GM13977 (cell line): Measurements from ENCODE around the gene HAP1.

Source experiments
- DNase-seq: peaks from one replicate; pipeline ENCODE4 v3.0.0; 2012; ENCODE audit warnings: low spot score
- CTCF ChIP-seq: IDR thresholded peaks from 2 replicates; pipeline ENCODE4 v1.5.1; 2012; ENCODE audit warnings: mild to moderate bottlenecking, control low read depth; ENCODE audit not compliant: insufficient read depth; ENCODE audit errors: extremely low read depth, missing control alignments
- in situ Hi-C: fragments of 300-500 bp; cut with MboI; formaldehyde crosslinking; loops from one replicate; pipeline ENCODE4 v1.12.0; 2022; ENCODE audit warnings: low sequenced_read_pairs, low pct_unique_long_range_greater_than_20kb, mixed read lengths, inconsistent platforms; ENCODE audit not compliant: unreplicated experiment

HAP1 gene

GRCh38 chr17:41695134-41695661 is 39.2 kb downstream of the HAP1 start:
- DNase-seq, result no peak
- no peak for TF ChIP-seq CTCF
- in situ Hi-C loops, result no loop called here

GRCh38 chr17:41692722-41693521 is 41.5 kb downstream of the HAP1 start:
- DNase-seq, result no peak
- no peak for TF ChIP-seq CTCF
- in situ Hi-C loops, result no loop called here

- no peak for TF ChIP-seq CTCF
- in situ Hi-C loops, result no loop called here
- DNase-seq, result no peak
These were observed 43.2 kb downstream of the HAP1 start for GRCh38 chr17:41691031-41691777.

- DNase-seq, result no peak
- in situ Hi-C loops, result no loop called here
- TF ChIP-seq CTCF, result no peak
These were observed 43.9 kb downstream of the HAP1 start for GRCh38 chr17:41690497-41690896.

- DNase-seq, result no peak
- in situ Hi-C loops, result no loop called here
These were observed 44.7 kb downstream of the HAP1 start for GRCh38 chr17:41689497-41690299.

More at GRCh38 chr17:41689497-41690299, 44.7 kb downstream of the HAP1 start:
- peak; percentile 52 for TF ChIP-seq CTCF
